ACC112 (cell line): ENCODE measurements around the gene ITPA.

ENCODE experiments used
- H2AFZ ChIP-seq: fragments of 200-600 bp; sonication (generic); one replicate; pipeline ENCODE4 v1.6.0; 2017; ENCODE audit warnings: antibody characterized with exemption, low read length; ENCODE audit not compliant: unreplicated experiment
- H3K27ac ChIP-seq: fragments of 200-600 bp; sonication (generic); 2 replicates; pipeline ENCODE4 v1.5.1; 2014; ENCODE audit warnings: low read depth, mild to moderate bottlenecking, antibody characterized with exemption, low read length, moderate library complexity
- H3K27me3 ChIP-seq: fragments of 200-600 bp; sonication (generic); 2 replicates; pipeline ENCODE4 v1.6.1; 2014; ENCODE audit warnings: mild to moderate bottlenecking, antibody characterized with exemption, low read length, moderate library complexity, mixed read lengths; ENCODE audit not compliant: insufficient read depth
- H3K36me3 ChIP-seq: fragments of 200-600 bp; sonication (generic); 2 replicates; pipeline ENCODE4 v1.6.1; 2016; ENCODE audit warnings: mild to moderate bottlenecking, antibody characterized with exemption, low read length, moderate library complexity, mixed read lengths; ENCODE audit not compliant: insufficient read depth
- H3K4me1 ChIP-seq: fragments of 200-600 bp; sonication (generic); one replicate; pipeline ENCODE4 v1.6.1; 2016; ENCODE audit warnings: low read length, mixed read lengths; ENCODE audit not compliant: insufficient read depth, unreplicated experiment, control insufficient read depth
- H3K4me3 ChIP-seq: fragments of 200-600 bp; sonication (generic); 2 replicates; pipeline ENCODE4 v1.5.1; 2014; ENCODE audit warnings: mild to moderate bottlenecking, low read depth, low read length
- H3K79me2 ChIP-seq: fragments of 200-600 bp; sonication (generic); one replicate; pipeline ENCODE4 v1.6.0; 2016; ENCODE audit warnings: low read length; ENCODE audit not compliant: control insufficient read depth, unreplicated experiment, insufficient read depth

ITPA gene

DNA sequence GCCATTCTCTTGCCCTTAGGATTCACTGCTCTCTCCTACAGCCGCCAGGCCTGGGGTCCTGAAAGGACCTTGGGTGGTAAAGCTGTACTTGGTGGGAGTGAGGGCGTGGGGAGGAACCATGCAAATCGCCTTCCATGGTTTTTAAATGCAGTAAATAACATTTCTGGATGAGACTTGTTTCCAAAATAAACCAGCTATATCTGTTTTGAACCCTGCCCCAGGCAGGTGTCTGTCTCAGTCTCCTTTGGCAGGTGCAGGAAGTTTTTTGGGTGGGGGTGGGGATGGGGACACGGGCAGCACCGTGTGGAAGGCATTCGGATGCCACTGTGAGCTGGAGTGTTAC, 14.3 kb downstream of the ITPA start:
- Histone ChIP-seq H3K4me3 (no peak overlapping the region), H3K27ac (no peak overlapping the region)

DNA sequence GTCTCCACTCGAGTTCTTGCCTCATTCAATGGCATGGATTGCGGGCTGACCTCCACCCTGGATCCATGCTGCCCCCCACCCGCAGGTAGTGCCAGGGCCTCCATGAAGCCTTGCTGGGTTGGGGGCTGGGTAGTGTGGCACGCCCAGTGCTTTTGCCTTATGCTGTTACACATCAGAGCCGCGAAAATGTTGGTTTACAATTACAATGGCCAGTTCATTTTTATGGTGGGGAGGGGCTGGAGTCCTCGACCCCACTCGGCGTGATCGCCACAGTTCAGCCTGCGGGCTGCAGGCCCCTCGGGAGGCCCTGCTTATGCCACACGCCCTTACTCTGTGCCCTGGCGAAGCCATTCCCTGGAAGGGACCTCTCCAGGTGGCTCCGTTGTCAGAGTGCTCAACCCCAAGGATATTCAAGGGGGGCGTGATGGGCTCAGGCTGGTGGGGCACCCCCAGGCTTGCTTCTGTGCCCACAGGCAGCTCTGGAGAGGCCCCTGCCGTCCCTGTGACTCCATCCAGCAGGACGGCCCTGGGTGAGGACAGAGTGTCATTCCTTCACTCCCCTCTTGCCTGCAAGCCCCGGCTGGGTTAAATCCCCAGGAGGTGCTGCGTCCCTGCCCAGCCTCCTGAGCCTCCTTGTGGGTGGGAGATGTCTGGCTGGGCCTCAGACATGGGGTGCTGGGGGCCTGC, 14.8 kb downstream of the ITPA start:
- no peaks in the 10 kb centered on the region for H3K79me2 ChIP-seq
- H3K27me3 ChIP-seq: no peaks in the 10 kb centered on the region
- H3K4me1 ChIP-seq: no peaks in the 10 kb centered on the region
- no peak overlapping the region for H2AFZ ChIP-seq
- H3K27ac ChIP-seq: no peak overlapping the region
- H3K36me3 ChIP-seq: no peaks in the 10 kb centered on the region
- no peak overlapping the region for H3K4me3 ChIP-seq

More for the DNA sequence above, 14.3 kb downstream of the ITPA start:
- H3K79me2 ChIP-seq: no peaks in the 10 kb centered on the region
- no peaks in the 10 kb centered on the region for H3K36me3 ChIP-seq
- H3K27me3 ChIP-seq: no peaks in the 10 kb centered on the region
- H2AFZ ChIP-seq: no peak overlapping the region
- H3K4me1 ChIP-seq: no peaks in the 10 kb centered on the region

GRCh38 chr20:3224681-3225421, 15.6 kb downstream of the ITPA start:
- H3K79me2 ChIP-seq: no peaks in the 10 kb centered on the region
- no peaks in the 10 kb centered on the region for H3K36me3 ChIP-seq
- no peak overlapping the region for H3K4me3 ChIP-seq

DNA sequence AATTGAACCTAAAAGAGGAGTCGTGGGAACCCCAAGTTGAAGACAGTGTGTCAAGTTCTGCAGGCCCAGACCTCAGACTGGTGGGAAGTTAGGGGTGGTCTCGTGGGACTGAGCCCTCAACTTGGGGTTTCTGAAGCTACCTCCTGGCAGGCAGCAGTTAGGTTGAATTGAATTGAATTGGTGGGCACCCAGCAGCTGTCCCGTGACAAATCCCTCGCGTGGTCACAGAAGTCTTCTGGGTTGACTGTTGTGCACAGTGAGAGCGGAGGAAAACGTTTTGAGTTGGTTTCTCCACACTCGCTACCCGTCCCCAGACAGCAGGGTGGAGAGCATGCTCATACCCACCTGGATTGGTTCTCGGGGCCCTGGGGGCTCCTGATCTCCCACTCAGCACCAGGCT, 16.8 kb downstream of the ITPA start:
- Histone ChIP-seq H3K27ac (no peak overlapping the region), H2AFZ (no peak overlapping the region), H3K27me3 (no peaks in the 10 kb centered on the region), H3K79me2 (no peaks in the 10 kb centered on the region), H3K4me1 (no peaks in the 10 kb centered on the region), H3K4me3 (no peak overlapping the region), H3K36me3 (no peaks in the 10 kb centered on the region)

More at GRCh38 chr20:3224681-3225421, 15.6 kb downstream of the ITPA start:
- H3K27me3 ChIP-seq: no peaks in the 10 kb centered on the region
- H3K27ac ChIP-seq: no peak overlapping the region
- H2AFZ ChIP-seq: no peak overlapping the region
- H3K4me1 ChIP-seq: no peaks in the 10 kb centered on the region

DNA sequence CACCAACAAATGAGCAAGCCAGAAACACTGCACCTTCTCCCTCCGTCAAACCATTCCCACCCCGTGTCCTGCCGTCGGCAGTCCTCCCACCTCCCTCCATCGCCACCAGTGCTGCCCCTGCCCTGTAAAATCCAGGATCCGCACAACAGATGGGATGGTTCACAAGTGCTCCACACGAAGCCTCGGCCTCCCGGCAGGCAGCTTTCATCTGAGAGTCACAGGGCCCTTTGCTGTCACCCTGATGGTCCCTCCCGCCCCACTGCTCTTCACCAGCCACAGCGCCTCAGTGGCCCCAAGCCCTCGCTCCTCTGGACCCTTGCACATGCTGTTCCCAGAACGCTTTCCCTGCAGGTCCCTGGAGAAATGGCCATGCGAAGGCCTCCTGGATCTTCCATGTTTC, 17.6 kb downstream of the ITPA start:
- no peak overlapping the region for H3K4me3 ChIP-seq
- H3K79me2 ChIP-seq: no peaks in the 10 kb centered on the region
- H3K36me3 ChIP-seq: no peaks in the 10 kb centered on the region
- H3K27me3 ChIP-seq: no peaks in the 10 kb centered on the region
- H3K27ac ChIP-seq: no peak overlapping the region
- no peak overlapping the region for H2AFZ ChIP-seq
- no peaks in the 10 kb centered on the region for H3K4me1 ChIP-seq

- Histone ChIP-seq H3K36me3 (no peaks in the 10 kb centered on the region), H3K79me2 (no peaks in the 10 kb centered on the region), H3K4me1 (no peaks in the 10 kb centered on the region), H3K27ac (no peak overlapping the region), H3K27me3 (no peaks in the 10 kb centered on the region), H2AFZ (no peak overlapping the region), H3K4me3 (no peak overlapping the region)
These were observed 18.2 kb downstream of the ITPA start for GRCh38 chr20:3227506-3227905.

- Histone ChIP-seq H3K27me3 (no peaks in the 10 kb centered on the region), H3K27ac (no peak overlapping the region), H2AFZ (no peak overlapping the region), H3K79me2 (no peaks in the 10 kb centered on the region), H3K36me3 (no peaks in the 10 kb centered on the region), H3K4me3 (no peak overlapping the region), H3K4me1 (no peaks in the 10 kb centered on the region)
These were observed 18.8 kb downstream of the ITPA start for GRCh38 chr20:3227936-3228749.

DNA sequence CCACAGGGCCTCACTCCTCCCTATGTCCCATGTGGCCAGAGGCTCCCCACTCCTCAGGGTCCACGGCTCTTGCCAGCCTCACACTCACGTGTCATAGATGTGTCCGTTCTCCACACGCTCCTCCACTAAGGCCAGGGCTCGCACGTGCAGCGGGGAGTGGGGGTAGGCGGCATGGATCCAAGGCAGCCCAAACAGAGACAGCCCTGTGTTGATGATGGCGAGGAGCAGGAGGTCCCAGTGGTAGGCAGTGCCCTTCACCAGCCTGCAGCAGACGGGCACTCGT, 19.4 kb downstream of the ITPA start:
- no peaks in the 10 kb centered on the region for H3K79me2 ChIP-seq
- no peak overlapping the region for H2AFZ ChIP-seq
- H3K27me3 ChIP-seq: no peaks in the 10 kb centered on the region
- H3K27ac ChIP-seq: no peak overlapping the region
- no peaks in the 10 kb centered on the region for H3K36me3 ChIP-seq
- H3K4me1 ChIP-seq: no peaks in the 10 kb centered on the region
- H3K4me3 ChIP-seq: no peak overlapping the region

DNA sequence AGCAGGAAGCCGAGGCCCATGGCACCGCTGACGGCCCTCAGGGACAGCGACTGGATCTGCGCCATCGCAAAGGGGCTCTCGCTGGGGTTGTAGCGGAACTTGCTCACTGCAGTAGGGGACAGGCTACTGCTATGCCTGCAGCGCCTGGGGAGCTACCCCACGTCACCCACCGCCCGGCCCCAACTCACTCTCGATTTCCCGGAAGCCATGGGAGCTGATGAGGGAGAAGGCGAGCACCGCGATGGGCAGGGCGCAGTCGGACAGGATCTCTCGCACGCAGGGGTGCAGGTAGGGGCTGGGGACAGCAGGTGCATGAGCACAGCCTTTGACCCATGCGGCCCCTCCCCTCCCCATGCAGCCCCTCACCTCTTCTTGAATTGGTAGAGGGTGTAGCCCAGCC, 19.9 kb downstream of the ITPA start:
- H3K27me3 ChIP-seq: no peaks in the 10 kb centered on the region
- H3K79me2 ChIP-seq: no peaks in the 10 kb centered on the region
- H3K36me3 ChIP-seq: no peaks in the 10 kb centered on the region
- no peak overlapping the region for H3K4me3 ChIP-seq
- no peak overlapping the region for H3K27ac ChIP-seq
- no peak overlapping the region for H2AFZ ChIP-seq
- H3K4me1 ChIP-seq: no peaks in the 10 kb centered on the region

DNA sequence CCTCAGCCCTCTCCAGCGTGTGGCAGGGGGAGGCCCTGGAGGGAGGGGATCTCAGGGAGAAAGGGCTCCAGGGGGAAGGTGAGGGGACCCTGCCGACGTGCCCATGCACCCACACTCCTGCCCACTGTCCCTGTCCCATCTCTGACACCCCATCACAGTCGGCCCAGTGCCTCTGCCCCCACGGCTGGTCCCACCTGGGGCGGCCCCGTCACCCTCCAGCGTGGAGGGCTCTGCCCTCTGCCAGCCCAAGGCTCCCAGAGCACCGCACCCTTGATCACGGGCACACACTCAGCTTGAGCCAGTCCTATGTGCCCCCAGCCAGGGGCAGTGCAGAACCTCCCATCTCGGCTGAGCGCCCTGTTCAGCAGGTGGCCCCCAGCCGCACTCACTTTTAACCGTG, 20.5 kb downstream of the ITPA start:
- H3K27ac ChIP-seq: no peak overlapping the region
- no peaks in the 10 kb centered on the region for H3K27me3 ChIP-seq
- H3K36me3 ChIP-seq: no peaks in the 10 kb centered on the region
- no peaks in the 10 kb centered on the region for H3K79me2 ChIP-seq
- H2AFZ ChIP-seq: no peak overlapping the region
- H3K4me3 ChIP-seq: no peak overlapping the region
- no peaks in the 10 kb centered on the region for H3K4me1 ChIP-seq

GRCh38 chr20:3231116-3231515, 21.8 kb downstream of the ITPA start:
- no peaks in the 10 kb centered on the region for H3K27me3 ChIP-seq
- no peaks in the 10 kb centered on the region for H3K79me2 ChIP-seq
- H3K36me3 ChIP-seq: no peaks in the 10 kb centered on the region
- H3K4me3 ChIP-seq: no peak overlapping the region
- H2AFZ ChIP-seq: no peak overlapping the region
- H3K4me1 ChIP-seq: no peaks in the 10 kb centered on the region
- H3K27ac ChIP-seq: no peak overlapping the region
